Fibroblast of skin of left biceps (primary cell): ENCODE data around the gene GOLGA8R.
"Not testable (repeated sequence)": the region's sequence is repeated elsewhere in the genome, so short reads cannot be mapped to it uniquely, and the experiment has no call there.

ENCODE experiments used
- DNase-seq, 2 experiments: peaks; one replicate each; pipeline ENCODE4 v3.0.0-alpha.2; 2013; ENCODE audit warnings: low read depth in 2 of 2

GOLGA8R gene, protein sequence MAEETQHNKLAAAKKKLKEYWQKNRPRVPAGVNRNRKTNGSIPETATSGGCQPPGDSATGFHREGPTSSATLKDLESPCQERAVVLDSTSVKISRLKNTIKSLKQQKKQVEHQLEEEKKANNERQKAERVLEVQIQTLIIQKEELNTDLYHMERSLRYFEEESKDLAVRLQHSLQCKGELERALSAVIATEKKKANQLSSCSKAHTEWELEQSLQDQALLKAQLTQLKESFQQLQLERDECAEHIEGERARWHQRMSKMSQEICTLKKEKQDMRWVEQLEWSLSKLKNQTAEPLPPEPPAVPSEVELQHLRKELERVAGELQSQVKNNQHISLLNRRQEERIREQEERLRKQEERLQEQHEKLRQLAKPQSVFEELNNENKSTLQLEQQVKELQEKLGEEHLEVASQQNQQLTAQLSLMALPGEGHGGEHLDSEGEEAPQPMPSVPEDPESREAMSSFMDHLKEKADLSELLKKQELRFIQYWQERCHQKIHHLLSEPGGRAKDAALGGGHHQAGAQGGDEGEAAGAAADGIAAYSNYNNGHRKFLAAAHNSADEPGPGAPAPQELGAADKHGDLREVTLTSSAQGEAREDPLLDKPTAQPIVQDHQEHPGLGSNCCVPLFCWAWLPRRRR

GRCh38 chr15:30414160-30414559 lies at the start of gene GOLGA8R:
Gene GOLGA8R (minus strand): TSS chr15:30414260. CDS start chr15:30414162, 98 bp downstream.
- DNase-seq: not testable (repeated sequence)

DNA sequence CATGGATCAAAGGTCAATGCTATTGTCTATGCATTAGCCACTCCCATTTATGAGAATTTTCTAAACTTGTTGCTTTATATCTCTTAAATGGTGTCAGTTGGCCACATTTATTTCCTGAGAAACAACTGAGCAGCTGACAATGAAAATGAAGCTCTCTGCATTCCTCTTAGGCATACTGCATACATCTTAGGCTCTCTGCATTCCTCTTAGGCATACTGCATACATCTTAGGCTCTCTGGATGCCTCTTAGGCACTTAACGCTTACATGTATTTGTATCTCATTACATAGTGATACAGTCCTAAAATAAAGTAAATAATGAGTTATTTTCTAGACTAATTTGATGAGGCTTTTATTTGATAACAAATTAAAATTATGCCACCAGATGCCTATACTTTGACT lies 49.8 kb upstream of the GOLGA8R start:
- not testable (repeated sequence) for DNase-seq

- not testable (repeated sequence) for DNase-seq
These were observed 48.1 kb upstream of the GOLGA8R start for GRCh38 chr15:30462176-30462575.

DNA sequence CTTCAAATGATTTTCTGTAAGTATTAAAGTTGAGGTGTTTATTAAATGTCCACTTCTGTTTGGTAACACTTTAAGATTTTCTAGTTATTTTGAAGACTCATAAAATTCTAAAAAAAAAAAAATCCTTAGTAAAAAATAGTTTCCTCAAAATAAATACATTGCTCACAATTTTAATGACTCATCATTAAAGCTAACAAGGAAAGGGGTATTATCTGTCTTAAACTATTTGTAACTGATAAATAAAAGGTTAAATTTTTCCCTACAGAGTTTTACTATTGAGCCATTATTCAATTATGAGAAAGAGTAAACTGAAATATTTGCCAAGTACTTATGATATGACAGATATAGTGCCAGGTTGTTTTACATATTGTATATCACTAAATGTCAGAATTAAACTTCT lies 38.6 kb upstream of the GOLGA8R start:
- DNase-seq: not testable (repeated sequence)

DNA sequence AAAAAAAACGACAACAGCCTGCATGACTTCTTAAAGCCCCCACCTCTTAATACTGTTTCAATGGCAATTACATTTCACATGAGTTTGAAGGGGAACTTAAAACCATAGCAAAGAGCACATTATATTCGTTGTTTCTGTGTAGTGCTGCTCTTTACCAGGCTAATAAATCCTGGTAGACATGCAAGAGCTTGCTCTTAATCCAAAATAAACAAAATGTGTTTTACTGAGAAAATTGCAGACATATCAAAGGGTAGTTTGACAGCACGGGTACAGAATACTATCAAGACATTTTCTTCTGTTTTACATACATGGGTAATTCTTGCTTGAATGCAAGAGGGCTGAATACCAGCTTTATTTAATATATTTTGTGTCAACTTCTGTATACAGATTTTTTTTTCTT lies 24.3 kb upstream of the GOLGA8R start:
- DNase-seq: not testable (repeated sequence)

GRCh38 chr15:30435878-30436277 lies 21.8 kb upstream of the GOLGA8R start:
- not testable (repeated sequence) for DNase-seq

DNA sequence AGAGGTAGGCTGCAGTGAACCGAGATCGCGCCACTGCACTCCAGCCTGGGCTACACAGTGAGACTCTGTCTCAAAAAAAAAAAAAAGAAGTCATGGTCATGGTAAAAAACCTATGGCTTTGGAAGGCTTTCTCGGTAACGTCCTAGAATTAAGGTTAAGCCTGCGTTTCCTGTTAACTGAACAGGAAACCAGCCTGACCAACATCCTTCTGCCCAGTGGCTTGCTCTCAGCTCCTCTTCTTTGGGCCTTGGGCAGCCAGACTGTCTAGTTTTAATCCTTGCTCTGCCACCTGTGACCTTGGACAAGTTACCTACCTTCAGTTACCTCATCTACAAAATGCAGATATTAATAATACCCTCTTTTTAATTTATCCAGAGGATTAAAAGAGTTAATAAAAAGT lies 6.7 kb upstream of the GOLGA8R start:
- not testable (repeated sequence) for DNase-seq

- DNase-seq: not testable (repeated sequence)
These were observed 6.4 kb downstream of the GOLGA8R start for GRCh38 chr15:30407636-30408035.

- DNase-seq: not testable (repeated sequence)
These were observed 15.1 kb downstream of the GOLGA8R start for GRCh38 chr15:30398988-30399387.

- not testable (repeated sequence) for DNase-seq
These were observed 20.4 kb downstream of the GOLGA8R start for GRCh38 chr15:30393664-30393991.

DNA sequence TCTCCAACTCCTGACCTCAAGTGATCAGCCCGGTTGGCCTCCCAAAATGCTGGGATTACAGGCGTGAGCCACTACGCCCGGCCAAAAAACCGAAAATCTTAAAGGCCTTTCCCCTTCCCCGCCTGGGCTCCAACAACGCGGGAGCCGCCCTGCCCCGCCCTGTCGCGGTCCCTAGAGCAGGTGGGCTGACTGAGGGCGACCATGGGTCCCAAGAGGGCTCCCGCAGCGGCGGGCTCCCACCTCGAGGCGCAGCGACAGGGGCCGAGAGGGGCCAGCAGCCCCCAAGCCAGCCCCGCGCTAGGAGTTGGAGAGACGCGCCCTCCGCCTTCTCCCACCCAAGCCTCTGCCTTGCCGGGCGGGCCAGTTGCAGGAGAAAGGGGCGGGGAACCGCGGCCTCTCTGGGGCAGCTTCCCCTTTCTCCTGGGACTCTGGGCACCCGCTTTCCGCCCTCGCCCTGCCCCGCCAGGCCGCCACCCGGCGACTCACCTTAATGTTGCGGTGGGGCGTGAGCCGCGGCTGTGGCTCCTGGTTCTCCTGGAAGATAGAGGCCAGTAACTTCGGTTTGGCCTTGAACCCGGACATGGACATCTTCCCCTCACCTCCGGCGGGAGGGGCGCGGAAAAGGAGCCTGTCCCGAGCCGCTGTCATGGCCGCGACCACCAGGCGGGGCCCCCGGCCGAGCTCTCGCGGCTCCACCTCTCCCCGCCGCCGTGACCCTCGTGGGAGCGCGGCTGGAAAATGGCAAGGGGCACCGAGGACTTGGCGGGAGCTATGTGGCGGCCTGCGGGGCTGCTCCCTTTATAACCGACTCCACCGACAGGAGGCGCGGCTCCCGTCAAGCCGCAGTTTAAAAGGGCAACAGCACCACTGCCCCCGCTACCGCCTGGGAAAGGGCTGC lies 21.0 kb downstream of the GOLGA8R start, which contains the start of gene CHRFAM7A:
Gene CHRFAM7A, minus strand, starts transcription at position 775 of the 898 bp plus-strand sequence. CDS start 10,189 bp downstream, outside the sequence.
- not testable (repeated sequence) for DNase-seq

DNA sequence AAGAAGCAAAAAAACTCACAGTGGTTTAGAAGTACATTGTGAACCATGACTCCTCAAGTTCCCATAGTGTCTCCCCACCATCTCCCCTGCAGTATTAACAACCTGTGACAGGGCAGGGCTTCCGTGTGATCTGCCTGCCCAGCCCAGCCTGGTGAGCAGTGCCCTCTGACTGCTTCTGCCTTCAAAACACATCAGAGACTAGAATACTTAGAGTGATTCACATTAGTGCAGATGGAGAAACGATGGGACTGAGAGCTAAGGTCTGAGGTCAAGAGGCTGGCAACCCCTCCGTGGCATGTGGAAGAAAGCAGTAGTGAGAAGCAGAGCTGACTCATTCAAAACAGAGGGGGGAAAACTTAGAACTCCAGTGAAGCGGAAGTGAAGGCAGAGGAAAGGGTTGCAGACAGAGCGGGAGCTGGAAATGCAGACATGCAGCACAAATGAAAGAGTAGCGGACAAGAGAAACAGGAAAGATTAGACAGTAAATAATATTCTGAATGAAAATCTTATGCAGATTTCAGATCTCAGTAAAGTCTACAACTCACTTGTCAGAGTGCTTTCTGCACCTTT lies 27.7 kb downstream of the GOLGA8R start:
- DNase-seq: not testable (repeated sequence)

DNA sequence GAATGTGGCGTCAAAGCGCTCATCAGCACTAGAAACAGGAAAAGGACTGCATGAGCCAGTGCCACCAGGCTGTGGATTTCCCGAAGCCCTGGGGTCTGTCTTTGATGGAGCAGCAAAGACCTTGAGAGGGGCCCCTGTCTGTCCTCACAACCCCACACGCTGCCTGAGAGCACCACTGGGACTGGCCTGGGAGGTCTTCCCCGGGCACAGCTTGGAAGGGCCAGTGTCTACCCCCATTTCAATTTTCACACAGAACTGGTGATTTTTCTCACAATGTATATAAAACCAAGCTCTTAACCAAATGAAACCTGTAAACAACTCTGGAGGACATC lies 37.0 kb downstream of the GOLGA8R start:
- not testable (repeated sequence) for DNase-seq

DNA sequence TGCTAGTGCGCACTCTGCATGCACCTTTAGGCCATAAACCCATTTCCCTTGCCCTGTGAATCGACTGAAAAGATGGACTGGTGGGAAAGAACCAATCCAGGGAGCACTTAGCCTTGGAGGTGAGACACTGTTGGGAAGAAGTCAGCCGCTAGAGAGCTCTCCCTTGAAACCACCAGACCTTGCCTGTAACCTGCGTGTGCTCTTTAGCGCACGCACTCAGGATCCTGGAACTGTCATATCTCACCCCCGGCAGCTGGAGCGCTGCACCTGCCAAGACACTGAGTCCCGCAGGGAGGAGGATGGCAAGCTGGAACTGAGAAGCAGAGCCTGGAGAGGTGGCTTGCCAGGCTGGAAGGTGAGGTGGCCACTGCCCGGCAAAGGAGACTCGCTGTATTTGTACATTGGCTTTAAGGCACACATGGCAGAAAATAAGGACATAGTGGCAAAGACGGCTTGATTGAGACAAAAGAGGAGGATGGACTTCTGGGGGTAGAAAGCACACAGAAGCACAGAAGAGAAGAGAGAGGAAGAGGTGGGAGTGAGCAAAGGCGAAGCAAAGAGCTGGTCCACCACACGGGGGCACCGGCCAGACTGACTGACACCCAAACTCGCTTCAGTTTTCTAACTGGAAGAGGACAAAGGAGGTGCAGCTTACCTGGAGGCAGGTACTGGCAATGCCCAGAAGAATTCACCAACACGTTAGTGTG lies 37.5 kb downstream of the GOLGA8R start:
- DNase-seq: not testable (repeated sequence)

DNA sequence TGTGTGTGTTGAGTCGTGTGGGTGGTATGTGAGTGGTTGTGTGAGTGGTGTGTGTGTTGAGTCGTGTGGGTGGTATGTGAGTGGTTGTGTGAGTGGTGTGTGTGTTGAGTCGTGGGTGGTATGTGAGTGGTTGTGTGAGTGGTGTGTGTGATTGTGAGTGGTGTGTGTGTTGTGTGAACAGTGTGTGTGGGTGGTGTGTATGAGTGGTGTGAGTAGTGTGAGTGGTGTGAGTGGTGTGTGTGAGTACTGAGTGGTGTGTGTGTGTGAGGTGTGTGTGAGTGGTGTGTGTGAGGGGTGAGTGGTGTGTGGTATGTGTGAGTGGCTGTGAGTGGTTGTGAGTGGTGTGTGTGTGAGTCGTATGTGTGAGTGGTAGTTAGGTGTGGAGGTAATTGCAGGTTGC lies 38.2 kb downstream of the GOLGA8R start:
- not testable (repeated sequence) for DNase-seq

DNA sequence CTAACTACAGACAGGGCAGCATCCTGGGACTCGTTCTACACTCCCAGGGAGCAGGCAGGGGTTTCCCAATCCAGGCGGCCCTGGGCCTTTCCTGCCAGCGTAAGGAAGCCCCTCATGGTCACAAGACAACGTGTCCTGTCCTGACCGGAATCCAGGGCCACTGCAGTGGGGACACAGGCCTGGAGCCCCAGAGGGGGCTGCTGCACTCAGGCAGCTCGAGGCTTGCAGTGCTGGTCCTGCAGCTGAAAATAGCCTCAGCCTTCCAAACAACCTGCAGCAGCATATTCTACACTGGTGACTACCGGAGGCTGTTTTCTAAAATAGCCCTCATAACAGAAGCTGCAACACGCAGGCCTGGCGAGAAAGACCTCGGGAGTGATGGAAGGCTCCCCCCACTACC lies 39.2 kb downstream of the GOLGA8R start:
- DNase-seq: not testable (repeated sequence)

DNA sequence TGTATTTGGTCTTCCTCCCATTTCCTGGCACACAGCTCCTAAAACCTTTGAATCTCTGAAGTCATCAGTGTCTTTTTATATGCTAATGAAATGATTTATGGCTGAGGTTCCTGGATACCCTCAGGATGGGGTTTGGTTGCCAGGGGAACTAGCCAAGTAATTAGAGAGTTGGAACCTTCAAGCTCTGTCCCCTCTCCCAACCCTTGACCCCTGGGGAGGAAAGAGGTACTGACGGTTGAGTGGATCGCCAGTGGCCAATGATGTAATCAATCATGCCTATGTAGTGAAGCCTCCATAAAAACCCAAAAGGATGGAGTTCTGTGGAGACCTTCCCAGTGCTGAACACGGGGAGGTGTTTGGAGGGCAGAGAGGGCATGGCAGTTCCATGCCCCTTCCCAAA lies 45.8 kb downstream of the GOLGA8R start:
- not testable (repeated sequence) for DNase-seq

DNA sequence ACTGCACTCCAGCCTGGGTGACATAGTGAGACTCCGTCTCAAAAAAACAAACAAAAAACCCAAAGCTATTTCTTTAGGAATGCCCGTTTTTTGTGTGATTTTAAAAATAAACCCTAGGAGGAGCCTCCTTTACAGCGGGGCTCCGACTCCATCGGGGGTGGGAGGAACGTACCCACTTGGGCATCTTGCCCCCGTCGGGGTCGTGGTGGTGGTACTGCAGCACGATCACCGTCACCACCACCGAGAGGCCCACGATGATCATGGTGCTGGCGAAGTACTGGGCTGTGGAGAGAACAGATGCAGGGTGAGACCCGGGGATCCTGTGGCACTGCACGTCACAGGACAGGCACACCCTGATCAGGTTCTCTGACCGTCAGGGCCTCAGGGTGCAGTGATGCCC lies 46.8 kb downstream of the GOLGA8R start:
- not testable (repeated sequence) for DNase-seq

DNA sequence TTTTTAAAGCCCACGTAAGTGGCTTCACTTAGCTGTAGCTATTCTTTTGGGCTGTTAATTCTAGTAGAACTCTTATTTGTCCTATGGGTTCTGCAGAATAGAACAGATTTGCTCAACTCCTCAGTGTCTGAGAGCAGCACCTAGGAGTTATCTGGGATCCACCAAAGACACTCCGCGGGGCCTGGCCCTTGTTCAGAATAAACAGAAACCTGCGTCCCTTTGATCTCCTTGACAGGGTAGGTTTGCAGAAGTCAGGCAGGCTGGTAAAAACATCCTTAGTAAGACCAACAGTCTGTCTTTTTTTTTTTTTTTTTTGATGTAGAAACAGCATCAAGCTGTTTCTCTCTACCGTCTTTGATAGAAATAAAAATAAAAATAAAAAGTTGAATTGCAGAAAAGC lies 52.7 kb downstream of the GOLGA8R start:
- DNase-seq: not testable (repeated sequence)

DNA sequence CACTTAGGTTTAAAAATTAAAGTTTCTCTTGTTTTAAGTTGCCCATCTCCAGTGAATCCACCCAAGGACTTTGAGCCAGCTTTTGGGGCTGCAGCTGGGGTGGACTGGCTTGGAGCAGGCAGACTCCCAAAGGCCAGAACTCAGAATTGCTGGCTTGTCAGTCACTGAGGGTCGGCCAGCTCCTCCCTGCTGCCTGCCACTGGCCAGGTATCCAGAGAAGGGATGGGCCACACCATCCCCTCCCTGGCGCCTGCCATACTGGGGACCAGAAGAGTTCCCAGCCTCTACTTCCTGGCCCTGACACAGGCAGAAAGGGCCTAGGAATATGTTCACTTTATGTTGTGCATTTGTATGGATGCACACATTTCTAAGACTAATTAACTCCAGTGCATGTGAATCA lies 53.1 kb downstream of the GOLGA8R start:
- DNase-seq: not testable (repeated sequence)

DNA sequence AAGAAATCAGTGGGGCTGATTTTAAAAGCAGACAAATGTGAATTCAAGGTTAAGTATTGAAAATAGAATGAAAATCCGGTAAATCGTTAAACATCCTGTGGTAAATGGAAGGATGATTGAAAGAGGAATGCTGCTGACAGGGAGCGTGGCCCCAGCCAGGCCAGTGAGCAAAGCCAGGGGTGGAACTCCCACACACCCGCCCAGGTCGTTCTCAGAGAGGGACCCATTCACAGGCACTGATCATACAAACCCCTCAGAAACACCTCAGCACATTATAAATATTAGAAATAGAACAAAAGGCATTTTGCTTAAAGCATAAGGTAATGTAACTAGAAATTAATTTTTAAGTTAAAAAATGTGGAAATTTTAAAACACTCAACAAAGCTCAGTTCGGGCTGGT lies 59.0 kb downstream of the GOLGA8R start:
- DNase-seq: not testable (repeated sequence)
